ENCODE data around the gene RPRD1B. TPM values are rescaled to one million over a fixed set of nuclear protein-coding genes. Genes with fewer than 3 reads are reported as not detected.

The RPRD1B gene
- total and polyA plus RNA-seq, 2 donors (not counting 3 experiments of a cell fraction or from before 2014, with no cell fraction given) = 13.0 to 29.3 TPM

DNA sequence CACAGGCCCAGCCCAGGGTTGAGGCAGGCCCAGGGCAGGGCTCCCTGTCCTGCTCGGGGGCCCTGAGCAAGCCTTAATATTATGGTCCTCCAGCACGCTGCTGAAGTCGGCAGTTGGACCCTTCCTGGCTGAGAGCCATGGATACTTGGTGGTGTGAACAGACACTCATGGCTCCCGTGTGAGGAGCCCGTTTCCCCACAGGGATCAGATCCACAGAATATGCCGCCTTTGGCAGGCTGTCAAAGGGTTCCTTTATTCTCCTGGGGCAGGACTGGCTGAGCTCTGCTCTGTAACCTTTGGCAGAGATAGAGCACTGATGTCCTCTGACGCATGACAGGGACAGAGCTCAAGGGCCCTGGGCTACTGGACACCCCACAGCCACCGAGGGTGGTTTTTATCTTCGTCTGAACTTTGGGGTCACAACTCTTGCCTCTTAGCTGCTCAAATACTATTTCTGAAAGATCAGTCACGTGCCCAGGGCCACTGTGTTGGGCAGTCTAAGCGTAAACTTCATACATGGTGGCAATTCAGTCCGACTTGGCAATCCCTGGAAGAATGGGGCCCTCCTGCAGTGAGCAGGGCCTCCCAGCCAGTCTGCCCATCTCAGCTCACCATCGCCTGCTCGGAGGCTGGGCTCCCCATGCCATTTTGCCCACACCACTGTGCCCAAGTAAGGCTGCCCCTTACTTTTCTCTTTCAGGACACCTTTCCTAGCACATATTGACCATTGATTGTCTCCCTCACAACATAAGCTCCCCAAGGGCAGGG, 49.3 kb upstream of the RPRD1B start:
- H3K9me1 ChIP-seq (replicated peaks; ENCODE audit: control insufficient read depth, extremely low read depth, insufficient read depth, low read length) = no peaks in the 10 kb centered on the region
- H2AFZ ChIP-seq (ENCODE audit: low read depth, low read length) = no peak overlapping the region
- H3K9me3 ChIP-seq (replicated peaks; ENCODE audit: control insufficient read depth, insufficient read depth, low read length) = no peaks in the 10 kb centered on the region
- ChIA-PET CTCF (interaction anchor here (0.9 to 1.7 kb wide), 5 partner anchors 9 to 420 kb away, joined by 3 to 5 read pairs (median 3); no protein-coding TSS in a partner anchor), POLR2A (no interaction called here)
- no peaks in the 10 kb centered on the region for H4K20me1 ChIP-seq (replicated peaks; ENCODE audit: control insufficient read depth, extremely low read depth, insufficient read depth, low read length)
- TF ChIP-seq GATA2 (IDR thresholded peaks at IDR 0.05; ENCODE audit: insufficient read depth, insufficient read length, low read depth, low read length) (no peak), MYC (IDR thresholded peaks at IDR 0.05; ENCODE audit: low read depth, low read length) (no peak), FOS (IDR thresholded peaks at IDR 0.05; ENCODE audit: borderline replicate concordance, insufficient read depth, low read length) (no peak), POLR2AphosphoS5 (IDR thresholded peaks at IDR 0.05; ENCODE audit: insufficient read depth, low read depth, low read length) (no peak), POLR2A (IDR thresholded peaks at IDR 0.05; ENCODE audit: low read depth, low read length) (no peak)
- TF ChIP-seq, protein P1, sequence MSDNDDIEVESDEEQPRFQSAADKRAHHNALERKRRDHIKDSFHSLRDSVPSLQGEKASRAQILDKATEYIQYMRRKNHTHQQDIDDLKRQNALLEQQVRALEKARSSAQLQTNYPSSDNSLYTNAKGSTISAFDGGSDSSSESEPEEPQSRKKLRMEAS (IDR thresholded peaks at IDR 0.05; ENCODE audit: insufficient read depth, insufficient read length) = no peak
- TF ChIP-seq, protein P2, sequence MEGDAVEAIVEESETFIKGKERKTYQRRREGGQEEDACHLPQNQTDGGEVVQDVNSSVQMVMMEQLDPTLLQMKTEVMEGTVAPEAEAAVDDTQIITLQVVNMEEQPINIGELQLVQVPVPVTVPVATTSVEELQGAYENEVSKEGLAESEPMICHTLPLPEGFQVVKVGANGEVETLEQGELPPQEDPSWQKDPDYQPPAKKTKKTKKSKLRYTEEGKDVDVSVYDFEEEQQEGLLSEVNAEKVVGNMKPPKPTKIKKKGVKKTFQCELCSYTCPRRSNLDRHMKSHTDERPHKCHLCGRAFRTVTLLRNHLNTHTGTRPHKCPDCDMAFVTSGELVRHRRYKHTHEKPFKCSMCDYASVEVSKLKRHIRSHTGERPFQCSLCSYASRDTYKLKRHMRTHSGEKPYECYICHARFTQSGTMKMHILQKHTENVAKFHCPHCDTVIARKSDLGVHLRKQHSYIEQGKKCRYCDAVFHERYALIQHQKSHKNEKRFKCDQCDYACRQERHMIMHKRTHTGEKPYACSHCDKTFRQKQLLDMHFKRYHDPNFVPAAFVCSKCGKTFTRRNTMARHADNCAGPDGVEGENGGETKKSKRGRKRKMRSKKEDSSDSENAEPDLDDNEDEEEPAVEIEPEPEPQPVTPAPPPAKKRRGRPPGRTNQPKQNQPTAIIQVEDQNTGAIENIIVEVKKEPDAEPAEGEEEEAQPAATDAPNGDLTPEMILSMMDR (IDR thresholded peaks at IDR 0.05; ENCODE audit: extremely low read depth in 1 of 2, insufficient read depth in 1 of 2, low read depth in 1 of 2, low read length in 2 of 2) = no peak
- H3K4me2 ChIP-seq (ENCODE audit: insufficient read depth, low read length) = no peak overlapping the region
- H3K9ac ChIP-seq (replicated peaks; ENCODE audit: extremely low read depth, insufficient read depth, low read length) = no peak overlapping the region
- dilution Hi-C loops (cut with MboI; ENCODE audit: extremely low pct_ligation_motif_present, low sequenced_read_pairs) = no loop called here
- no peaks in the 10 kb centered on the region for H3K79me2 ChIP-seq (ENCODE audit: control insufficient read depth, insufficient read depth, low read length)
- no peaks in the 10 kb centered on the region for H3K27me3 ChIP-seq (ENCODE audit: control insufficient read depth in 2 of 2, insufficient read depth in 2 of 2, low read length in 2 of 2)
- no TSS peak for BruUV-seq (replicated peaks)
- no peak overlapping the region for H3K27ac ChIP-seq (ENCODE audit: insufficient read depth, low read depth, low read length)
- FAIRE-seq = no peak
- intact Hi-C loops (cut with micrococcal nuclease) = no loop called here
- peaks cover 1% of the 10 kb centered on the region for H3K4me1 ChIP-seq (ENCODE audit: control insufficient read depth, extremely low read depth, insufficient read depth, low read length)
- no peak overlapping the region for H3K4me3 ChIP-seq (replicated peaks in 1 of 3; ENCODE audit: insufficient read depth in 1 of 3, low read depth in 1 of 3, low read length in 3 of 3)
- DNase-seq (ENCODE audit: low read depth, low spot score) = no peak
- H3K36me3 ChIP-seq (ENCODE audit: control insufficient read depth in 2 of 2, extremely low read depth in 1 of 2, insufficient read depth in 2 of 2, low read length in 2 of 2) = peaks cover 0 to 2% of the 10 kb centered on the region in 2 experiments
